Astrocyte of the spinal cord (primary cell): ENCODE measurements around the gene FBXL4.
A peak's percentile ranks its signal among the peaks of the same experiment; 100 is the strongest.

Experiments used
- DNase-seq: peaks from one replicate; pipeline ENCODE4 v3.0.0; 2011; ENCODE audit warnings: low read depth, low spot score
- H3K4me3 ChIP-seq: 2 replicates; pipeline ENCODE4 v1.5.1; 2011; ENCODE audit warnings: low read depth, mild to moderate bottlenecking, low read length, moderate library complexity
- in situ Hi-C: cut with HindIII; loops from 2 replicates; pipeline ENCODE4 v1.10.0; 2017; ENCODE audit warnings: low sequenced_read_pairs
- TF ChIP-seq, protein P1 (sequence below): IDR thresholded peaks from 2 replicates; pipeline ENCODE4 v1.5.1; 2012; ENCODE audit warnings: low read depth, mild to moderate bottlenecking, low read length, inconsistent platforms

Gene FBXL4

DNA sequence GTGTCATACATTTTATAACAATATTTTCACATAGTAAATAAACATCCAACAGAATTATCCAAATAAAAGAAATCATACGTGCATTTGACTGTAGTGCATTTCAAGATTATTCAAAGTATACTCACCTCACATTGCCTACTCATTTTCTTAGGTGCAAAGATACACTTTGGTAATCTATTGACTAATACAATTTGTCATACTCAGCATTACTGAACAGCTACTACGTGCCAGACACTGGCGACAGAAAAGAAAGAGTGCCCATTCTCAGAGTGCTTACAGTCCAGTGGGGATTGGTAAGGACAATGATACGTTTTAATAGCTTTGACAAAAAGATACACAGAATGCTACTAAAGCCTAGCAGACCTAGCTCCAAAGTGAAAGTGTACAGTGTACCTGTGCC, 42.0 kb downstream of the FBXL4 start:
- no peak overlapping the region for H3K4me3 ChIP-seq
- in situ Hi-C loops, result no loop called here
- TF ChIP-seq, protein P1, sequence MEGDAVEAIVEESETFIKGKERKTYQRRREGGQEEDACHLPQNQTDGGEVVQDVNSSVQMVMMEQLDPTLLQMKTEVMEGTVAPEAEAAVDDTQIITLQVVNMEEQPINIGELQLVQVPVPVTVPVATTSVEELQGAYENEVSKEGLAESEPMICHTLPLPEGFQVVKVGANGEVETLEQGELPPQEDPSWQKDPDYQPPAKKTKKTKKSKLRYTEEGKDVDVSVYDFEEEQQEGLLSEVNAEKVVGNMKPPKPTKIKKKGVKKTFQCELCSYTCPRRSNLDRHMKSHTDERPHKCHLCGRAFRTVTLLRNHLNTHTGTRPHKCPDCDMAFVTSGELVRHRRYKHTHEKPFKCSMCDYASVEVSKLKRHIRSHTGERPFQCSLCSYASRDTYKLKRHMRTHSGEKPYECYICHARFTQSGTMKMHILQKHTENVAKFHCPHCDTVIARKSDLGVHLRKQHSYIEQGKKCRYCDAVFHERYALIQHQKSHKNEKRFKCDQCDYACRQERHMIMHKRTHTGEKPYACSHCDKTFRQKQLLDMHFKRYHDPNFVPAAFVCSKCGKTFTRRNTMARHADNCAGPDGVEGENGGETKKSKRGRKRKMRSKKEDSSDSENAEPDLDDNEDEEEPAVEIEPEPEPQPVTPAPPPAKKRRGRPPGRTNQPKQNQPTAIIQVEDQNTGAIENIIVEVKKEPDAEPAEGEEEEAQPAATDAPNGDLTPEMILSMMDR, result no peak
- DNase-seq, result no peak

DNA sequence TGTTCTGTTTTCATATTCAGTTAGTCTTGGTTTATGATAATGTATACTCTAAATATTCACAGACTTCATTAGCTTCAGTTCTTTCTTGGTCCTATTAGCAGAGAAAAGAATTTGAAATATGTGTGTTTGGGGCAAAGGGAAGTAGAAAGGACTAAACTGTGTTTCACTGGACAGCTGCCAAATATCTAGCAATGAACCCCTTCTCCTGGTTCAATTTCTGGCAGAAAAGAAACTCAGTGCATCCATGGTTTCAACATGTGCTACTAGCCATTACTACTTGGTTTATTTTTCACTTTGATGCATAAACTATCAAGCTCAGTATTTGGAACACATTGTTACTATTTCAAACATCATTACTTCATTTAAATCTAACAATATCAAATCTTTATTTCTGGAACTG, 43.6 kb downstream of the FBXL4 start:
- H3K4me3 ChIP-seq, result no peak overlapping the region
- TF ChIP-seq, protein P1, result no peak
- no peak for DNase-seq
- in situ Hi-C loops, result no loop called here

DNA sequence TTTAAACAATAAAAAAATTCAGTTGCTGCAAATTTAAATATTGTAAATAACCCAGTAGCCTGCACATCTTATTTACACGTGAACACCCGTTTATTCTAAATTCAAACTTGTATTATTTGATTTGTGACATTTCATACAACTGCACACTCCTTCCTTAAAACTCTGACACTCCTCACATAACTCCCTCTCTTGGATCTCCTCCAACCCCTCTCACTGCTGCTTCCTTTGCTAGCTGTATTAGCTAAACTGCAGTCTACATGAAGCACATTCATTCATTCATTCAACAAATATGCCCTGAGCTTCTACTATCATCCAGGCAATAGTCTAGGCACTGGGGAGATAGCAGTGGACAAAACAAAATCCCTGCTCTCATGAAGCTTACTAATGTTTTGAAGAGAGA, 47.0 kb downstream of the FBXL4 start:
- in situ Hi-C loops, result no loop called here
- no peak for DNase-seq
- no peak overlapping the region for H3K4me3 ChIP-seq
- TF ChIP-seq, protein P1, result no peak

DNA sequence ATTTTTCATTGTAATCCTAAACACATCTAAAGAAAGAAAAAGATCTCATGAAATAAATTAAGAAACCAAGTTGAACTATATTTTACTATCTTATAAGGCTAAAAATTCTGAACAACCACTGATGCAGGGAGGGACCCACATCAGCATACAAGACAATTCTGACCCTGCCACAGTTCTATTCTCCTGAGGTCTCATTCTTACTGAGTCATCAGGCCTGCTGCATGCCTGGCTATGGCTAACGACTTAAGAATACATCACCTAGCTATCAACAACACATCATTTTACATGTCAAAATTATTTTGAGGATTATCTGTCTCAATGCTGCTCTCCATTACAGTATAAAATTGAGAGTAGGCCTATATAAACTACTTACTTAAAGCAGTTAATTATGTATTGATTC, 52.9 kb downstream of the FBXL4 start:
- DNase-seq, result peak; percentile 26
- in situ Hi-C loops, result no loop called here
- TF ChIP-seq, protein P1, result no peak
- H3K4me3 ChIP-seq, result no peak overlapping the region

DNA sequence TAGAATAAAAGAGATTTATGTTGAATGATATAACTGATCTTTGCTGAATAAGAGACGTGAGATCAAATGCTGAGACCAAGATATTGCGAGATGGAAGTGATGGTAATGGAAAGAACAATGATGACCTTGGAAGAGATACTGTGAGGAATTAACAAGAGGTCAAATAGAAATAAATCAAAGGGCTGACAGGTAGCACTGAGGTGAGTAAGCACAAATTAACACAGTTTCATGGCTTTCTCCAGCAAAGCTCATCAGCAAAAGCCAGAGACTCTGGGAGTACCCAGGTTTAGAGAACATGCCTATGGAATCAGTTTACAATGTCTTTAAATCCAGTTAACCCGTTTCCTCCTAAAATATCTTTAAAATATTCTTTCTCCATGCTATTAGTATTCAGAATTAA, 60.1 kb downstream of the FBXL4 start:
- in situ Hi-C loops, result no loop called here
- no peak for DNase-seq
- H3K4me3 ChIP-seq, result no peak overlapping the region
- TF ChIP-seq, protein P1, result no peak

DNA sequence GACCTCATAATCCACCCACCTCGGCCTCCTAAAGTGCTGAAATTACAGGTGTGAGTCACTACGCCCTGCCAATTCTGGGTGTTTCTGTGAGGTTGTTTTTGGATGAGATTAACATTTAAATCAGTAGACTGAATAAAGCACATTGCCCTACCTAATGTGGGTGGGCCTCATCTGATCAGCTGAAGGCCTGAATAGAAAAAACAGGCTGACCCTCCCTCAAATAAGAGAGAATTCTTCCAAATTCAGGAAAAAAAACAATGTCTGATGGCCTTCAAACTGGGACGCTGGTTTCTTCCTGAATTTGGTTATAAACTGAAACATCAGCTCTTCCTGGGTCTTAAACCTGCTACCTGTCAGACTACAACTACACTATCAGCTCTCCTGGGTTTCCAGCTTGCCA, 62.4 kb downstream of the FBXL4 start:
- no peak for DNase-seq
- in situ Hi-C loops, result no loop called here
- TF ChIP-seq, protein P1, result no peak
- H3K4me3 ChIP-seq, result no peak overlapping the region

DNA sequence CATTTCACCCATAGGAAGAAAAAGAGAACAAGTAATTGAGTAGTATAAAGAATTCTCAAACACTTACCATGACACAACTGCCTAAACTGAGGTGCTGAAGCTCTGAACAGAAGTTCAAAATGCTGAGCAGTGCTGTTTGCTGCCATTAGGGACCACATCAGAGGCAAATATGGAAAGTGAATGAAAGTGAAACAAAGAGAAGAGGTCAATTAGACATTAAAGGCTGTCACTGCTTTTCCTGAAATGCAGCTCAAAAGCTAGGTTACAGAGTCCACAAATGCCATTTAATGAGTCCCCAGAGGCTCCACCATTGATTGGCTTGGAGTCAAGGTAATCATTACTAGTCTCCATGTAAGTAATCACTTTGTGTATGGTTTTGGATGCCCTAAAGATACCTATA, 67.3 kb downstream of the FBXL4 start:
- TF ChIP-seq, protein P1, result no peak
- in situ Hi-C loops, result no loop called here
- H3K4me3 ChIP-seq, result no peak overlapping the region
- no peak for DNase-seq
